Activated naive CD4-positive, alpha-beta T cell treated with anti-CD3 and anti-CD28 coated beads, Interleukin-2, amount 50 U/mL, for 72 hours (primary cell): ENCODE measurements around the gene ANKRD9. TPM values are rescaled to one million over a fixed set of nuclear protein-coding genes. Genes with fewer than 3 reads are reported as not detected.
A peak's percentile ranks its signal among the peaks of the same experiment; 100 is the strongest.
"Not testable (repeated sequence)": the region's sequence is repeated elsewhere in the genome, so short reads cannot be mapped to it uniquely, and the experiment has no call there.

ENCODE experiments used
- ATAC-seq, 2 donors: fragments of 150-1000 bp; cut with Tn5 transposase; 2 replicates each; pipeline ENCODE4 v1.10.0; 2021; ENCODE audit warnings: mild to moderate bottlenecking in 2 of 2, moderate library complexity in 2 of 2
- DNase-seq, 2 donors: peaks; one replicate each; pipeline ENCODE4 v3.0.0; 2021 to 2022; ENCODE audit warnings: low spot score in 2 of 2
- H3K27ac Mint-ChIP-seq, 2 donors: one replicate each; pipeline ENCODE4 v1.8.0; 2022; ENCODE audit warnings: mild to moderate bottlenecking in 2 of 2, mixed read lengths in 2 of 2
- H3K36me3 Mint-ChIP-seq, 2 donors: one replicate each; pipeline ENCODE4 v1.8.0; 2022; ENCODE audit warnings: mixed read lengths in 2 of 2
- H3K9me3 Mint-ChIP-seq, 2 donors: one replicate each; pipeline ENCODE4 v1.8.0; 2022; ENCODE audit warnings: mixed read lengths in 2 of 2
- total RNA-seq, 2 donors: library from RNA; stranded (reverse); gene quantifications; one replicate each; pipeline ENCODE4 v1.2.3, GENCODE V29; 2022

Gene ANKRD9, protein sequence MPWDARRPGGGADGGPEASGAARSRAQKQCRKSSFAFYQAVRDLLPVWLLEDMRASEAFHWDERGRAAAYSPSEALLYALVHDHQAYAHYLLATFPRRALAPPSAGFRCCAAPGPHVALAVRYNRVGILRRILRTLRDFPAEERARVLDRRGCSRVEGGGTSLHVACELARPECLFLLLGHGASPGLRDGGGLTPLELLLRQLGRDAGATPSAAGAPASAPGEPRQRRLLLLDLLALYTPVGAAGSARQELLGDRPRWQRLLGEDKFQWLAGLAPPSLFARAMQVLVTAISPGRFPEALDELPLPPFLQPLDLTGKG
- total RNA-seq = 10 to 100 TPM in 1 of 2 donors, 1 to 10 TPM in 1; 5.2 to 15.8 TPM

DNA sequence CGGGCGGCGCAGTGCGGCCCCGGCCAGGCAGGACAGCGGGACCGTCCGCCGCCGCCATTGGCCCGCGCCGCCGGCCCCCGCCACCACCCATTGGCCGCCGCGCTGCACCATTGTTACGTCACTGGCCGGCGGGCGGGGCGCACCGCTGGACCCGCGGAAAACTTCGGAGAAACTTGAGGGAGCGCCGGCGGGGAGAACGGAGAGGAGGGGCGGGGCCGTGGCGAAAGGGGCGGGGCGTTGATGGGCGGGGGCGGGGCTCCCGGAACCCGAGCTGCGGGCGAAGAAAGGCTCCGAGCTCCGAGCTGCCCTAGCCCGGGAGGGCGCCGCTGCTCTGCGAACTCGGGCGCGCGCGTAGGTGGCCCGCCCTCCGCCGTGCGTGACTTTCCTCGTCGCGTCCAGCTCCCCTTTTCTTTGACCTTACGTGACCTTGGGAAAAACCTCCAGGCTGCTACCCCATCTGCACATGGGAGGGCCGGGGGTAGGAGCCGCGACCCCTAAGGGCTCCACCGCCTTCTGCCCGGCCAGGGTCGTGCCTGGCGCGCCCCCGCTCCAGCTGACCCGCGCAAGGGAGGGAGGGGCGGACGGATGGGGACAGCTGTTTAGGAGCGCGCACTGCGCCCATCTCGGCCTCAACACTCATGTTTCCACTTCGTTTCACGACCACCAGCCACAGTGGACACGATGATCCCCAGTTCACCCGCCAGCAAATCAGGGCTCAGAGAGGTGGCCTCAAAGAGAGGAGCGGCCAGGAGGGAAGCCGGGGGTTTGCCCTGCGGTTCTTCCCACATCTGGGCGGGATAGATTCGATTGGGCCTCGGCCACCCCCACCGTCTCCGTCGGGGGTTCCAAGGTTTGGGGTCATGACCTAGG is at the start of gene ANKRD9:
Gene ANKRD9 (minus strand): TSS at position 31 of the 870 bp plus-strand sequence. CDS start 1,887 bp downstream, outside the sequence.
- peak within 1 kb of the TSS; percentile 36 to 59 for H3K27ac Mint-ChIP-seq
- peaks cover 0 to 6% of the 10 kb centered on the region in 2 donors for H3K36me3 Mint-ChIP-seq
- no peaks in the 10 kb centered on the region for H3K9me3 Mint-ChIP-seq
- ATAC-seq (peak; percentile 92 to 93), DNase-seq (peak; percentile 91 to 93)

DNA sequence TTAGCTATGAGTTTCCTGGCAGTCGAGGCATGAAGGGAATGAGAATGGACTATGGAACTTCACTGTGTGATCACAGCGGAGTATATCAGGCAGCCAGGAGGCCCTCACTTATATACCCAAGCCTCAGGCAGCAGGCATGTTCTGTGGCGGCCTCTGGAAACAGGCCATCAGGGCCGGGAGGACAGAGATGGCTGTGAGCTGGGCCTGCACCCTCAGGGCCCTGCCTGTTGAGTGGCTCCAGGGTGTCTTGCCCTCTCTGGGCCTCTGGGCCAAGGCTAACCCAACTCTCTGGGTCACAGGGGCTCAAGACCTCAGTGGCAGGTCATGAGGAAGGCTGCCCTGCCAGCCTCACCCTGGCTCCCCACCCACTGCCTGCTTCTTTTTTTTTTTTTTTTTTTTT is 49.0 kb upstream of the ANKRD9 start:
- H3K36me3 Mint-ChIP-seq = no peaks in the 10 kb centered on the region
- H3K9me3 Mint-ChIP-seq = no peaks in the 10 kb centered on the region
- DNase-seq = no peak
- ATAC-seq = no peak
- no peak overlapping the region for H3K27ac Mint-ChIP-seq

DNA sequence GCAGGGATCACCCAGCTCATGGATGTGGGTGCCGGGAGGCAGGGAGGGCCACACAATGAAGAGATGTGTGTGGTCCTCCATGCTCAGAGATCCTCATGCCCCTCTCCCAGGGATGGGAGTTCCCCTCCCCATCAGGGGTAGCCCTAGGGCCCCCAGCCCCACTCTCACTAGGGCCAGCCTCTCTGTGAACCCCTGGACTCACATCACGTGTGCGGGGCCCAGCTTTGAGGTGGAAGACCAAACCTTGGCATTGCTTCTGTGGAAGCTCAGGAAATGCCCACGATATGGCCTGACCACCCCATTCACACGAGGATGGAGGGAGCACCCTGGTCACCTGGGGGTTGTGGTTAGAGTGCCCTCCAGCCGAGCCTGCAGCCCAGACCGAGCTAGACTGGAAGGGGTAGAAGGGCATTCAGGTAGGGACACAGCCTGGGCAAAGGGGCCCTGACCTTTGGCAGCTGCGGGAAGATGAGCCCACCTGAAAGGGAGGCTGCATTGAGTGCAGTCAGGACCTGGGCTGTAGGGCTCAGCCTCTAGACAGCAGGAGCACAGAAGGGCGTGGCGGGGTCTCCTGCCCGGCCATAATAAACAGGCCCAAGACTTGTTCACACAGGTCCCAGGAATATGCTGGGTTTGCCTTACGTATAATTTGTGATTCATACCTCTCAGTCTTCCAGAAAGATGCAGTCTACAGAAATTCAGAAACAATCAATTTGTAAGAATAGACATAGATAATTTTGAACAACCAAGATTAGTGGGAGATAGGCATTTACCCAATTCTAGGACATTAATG is 48.1 kb upstream of the ANKRD9 start:
- H3K9me3 Mint-ChIP-seq = no peaks in the 10 kb centered on the region

DNA sequence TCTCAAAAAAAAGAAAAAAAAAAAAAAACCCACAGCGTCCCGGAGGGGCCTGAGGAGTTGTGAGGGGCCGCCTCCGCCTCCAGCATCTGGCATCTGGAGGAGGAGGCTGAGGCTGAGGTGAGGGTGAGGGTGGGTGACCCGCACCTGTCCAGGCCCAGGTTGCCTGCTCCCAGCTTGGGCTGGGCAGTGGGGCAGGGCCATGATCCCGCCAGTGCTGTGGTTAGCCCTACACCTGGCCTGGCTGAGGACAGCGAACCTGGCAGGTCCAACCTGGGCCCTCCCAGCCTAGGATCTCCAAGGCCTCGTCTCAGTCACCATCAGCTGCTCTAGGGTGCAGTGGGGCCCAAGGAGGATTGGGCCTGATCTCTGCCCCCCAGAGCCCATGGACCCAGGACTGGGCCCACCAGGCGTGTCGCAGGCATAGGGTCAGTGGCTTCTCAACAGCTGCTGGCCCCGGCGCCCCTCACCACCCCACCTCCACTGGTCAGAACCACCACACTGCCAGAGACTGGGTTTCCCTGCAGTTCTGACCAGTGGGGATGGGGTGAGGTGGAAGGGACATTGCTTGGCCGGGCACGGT is 46.6 kb upstream of the ANKRD9 start:
- Mint-ChIP-seq H3K9me3 (no peaks in the 10 kb centered on the region), H3K36me3 (no peaks in the 10 kb centered on the region), H3K27ac (no peak overlapping the region)
- ATAC-seq (no peak), DNase-seq (no peak)

More for the DNA sequence above, 48.1 kb upstream of the ANKRD9 start:
- DNase-seq (no peak), ATAC-seq (no peak)
- no peaks in the 10 kb centered on the region for H3K36me3 Mint-ChIP-seq
- H3K27ac Mint-ChIP-seq = no peak overlapping the region

DNA sequence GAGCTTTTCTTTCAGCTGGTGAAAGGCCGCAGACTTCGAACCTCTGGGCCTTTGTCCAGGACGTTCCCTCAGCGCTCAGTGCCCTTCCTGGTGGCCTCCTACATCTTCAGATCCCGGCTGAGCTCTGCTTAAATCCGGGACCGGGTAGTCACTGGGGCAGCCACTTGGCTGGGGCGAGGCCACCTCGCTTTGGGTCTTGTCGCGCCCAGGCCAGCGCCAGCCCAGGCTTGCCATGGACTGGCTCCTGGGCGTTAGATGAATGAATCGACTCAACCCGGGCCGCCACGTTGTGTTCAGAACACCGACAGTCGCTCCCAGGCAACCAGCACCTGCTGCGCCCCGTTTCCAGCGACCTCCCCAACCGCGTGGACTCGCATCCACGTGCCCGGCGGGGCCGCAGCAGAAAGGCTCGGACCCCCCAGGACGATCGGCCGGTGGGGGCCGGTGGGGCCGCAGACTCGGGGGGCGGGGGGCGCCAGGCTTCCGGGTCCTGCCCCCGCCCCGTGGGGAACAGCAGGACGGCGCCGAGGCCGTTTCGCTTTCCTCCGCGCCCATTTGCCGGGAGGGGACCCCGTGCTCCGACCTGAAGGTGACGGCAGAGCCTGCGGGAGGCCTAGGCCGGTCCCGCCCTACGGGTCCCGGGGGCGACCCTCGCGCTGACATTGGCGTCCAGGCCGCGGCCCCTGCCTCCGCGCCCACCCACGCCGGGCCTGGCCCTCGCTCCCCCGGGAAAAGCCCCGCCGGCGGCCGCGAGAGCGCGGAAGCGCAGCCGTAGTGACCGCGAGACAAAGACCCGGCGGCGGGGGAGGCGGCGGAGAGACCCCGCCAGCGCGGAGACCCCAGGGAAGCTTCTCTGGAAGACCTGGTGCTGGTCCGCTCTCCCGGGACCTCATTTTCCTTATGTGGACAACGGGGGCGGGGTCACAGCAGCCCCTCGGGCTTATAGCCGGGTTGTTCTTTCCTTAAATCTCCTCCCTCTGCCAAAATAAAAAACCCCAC is 45.5 kb upstream of the ANKRD9 start:
- ATAC-seq (peak; percentile 82 to 87), DNase-seq (peak; percentile 62 to 69)
- H3K36me3 Mint-ChIP-seq = no peaks in the 10 kb centered on the region
- H3K9me3 Mint-ChIP-seq = no peaks in the 10 kb centered on the region
- peak overlapping the region in 1 of 2 donors; percentile 68 for H3K27ac Mint-ChIP-seq

DNA sequence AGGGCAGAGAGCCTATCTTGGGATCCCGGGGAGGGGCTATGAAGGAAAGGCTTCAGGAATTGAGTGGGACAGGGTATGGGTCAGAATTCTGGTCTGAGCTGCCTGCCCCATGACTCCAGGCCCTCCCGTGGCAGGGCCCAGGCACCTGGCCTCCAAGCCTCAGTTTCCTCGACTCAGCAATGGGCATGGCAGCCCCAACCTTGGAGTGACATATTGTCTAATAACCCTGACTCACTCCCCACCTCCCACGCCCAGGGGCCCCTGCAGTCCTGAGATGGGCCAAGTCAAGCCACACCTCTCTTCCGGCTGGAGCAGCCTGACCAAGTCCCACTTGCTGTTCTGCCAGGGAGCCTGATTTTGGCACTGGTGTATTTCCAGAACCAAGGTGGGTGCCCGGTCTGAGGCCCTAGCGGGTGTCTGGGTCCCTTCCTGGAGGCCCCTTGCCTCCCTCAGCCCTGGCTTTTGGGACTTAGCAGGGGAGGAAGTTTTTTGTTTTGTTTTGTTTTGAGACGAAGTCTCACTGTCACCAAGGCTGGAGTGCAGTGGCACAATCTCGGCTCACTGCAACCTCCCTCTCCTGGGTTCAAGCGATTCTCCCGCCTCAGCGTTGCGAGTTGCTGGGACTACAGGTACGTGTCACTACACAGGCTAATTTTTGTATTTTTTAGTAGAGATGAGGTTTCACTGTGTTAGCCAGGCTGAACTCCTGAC is 42.6 kb upstream of the ANKRD9 start:
- no peaks in the 10 kb centered on the region for H3K36me3 Mint-ChIP-seq
- no peak for ATAC-seq
- no peak overlapping the region for H3K27ac Mint-ChIP-seq
- no peak for DNase-seq
- no peaks in the 10 kb centered on the region for H3K9me3 Mint-ChIP-seq

DNA sequence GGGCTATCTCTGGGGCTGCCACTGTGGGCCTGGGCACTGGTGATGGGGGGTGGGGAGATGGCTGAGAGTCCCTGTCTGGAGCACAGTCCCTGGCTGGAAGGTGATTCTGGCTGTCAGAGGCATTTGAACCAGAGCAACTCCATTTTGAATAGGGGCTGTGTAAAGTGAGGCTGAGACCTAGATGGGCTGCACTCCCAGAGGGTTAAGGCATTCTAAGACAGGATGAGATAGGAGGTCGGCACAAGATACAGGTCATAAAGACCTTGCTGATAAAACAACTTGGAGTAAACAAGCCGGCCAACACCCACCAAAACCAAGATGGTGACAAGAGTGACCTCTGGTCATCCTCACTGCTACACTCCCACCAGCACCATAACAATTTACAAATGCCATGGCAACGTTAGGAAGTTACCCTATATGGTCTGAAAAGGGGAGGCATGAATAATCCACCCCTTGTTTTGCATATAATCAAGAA is 41.4 kb upstream of the ANKRD9 start:
- H3K9me3 Mint-ChIP-seq, DNase-seq, ATAC-seq, H3K36me3 Mint-ChIP-seq, H3K27ac Mint-ChIP-seq: not testable (repeated sequence)

DNA sequence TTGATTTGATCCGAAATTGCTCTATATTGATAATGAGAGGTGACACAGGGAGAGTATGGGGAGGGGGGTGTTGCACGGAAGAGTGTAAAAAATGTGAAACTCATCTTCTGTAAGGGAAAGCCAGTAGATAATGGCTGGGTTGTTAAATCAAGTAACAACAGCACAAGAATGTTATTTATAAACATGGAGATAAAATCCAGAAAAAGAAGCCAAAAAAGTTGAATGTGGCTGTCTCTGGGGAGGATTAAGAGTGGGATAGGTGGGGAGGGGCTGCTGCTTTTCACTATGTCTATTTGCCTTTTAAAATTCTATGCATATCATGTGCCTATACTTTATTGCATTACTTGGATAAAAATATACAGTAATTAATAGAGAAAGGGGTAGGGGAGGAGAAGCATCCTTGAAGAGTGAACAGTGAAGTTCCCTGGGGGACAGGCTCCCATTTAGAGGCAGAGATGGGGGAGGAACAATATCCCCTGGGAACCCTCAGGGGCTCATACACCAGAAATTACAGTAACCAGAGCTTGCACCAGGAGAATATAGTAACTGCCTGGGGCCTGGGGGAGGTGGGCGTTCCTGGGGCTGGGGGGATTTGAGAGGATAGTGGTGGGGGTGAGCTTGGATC is 39.2 kb upstream of the ANKRD9 start:
- Mint-ChIP-seq H3K36me3 (no peaks in the 10 kb centered on the region), H3K9me3 (no peaks in the 10 kb centered on the region), H3K27ac (no peak overlapping the region)
- ATAC-seq (no peak), DNase-seq (no peak)

DNA sequence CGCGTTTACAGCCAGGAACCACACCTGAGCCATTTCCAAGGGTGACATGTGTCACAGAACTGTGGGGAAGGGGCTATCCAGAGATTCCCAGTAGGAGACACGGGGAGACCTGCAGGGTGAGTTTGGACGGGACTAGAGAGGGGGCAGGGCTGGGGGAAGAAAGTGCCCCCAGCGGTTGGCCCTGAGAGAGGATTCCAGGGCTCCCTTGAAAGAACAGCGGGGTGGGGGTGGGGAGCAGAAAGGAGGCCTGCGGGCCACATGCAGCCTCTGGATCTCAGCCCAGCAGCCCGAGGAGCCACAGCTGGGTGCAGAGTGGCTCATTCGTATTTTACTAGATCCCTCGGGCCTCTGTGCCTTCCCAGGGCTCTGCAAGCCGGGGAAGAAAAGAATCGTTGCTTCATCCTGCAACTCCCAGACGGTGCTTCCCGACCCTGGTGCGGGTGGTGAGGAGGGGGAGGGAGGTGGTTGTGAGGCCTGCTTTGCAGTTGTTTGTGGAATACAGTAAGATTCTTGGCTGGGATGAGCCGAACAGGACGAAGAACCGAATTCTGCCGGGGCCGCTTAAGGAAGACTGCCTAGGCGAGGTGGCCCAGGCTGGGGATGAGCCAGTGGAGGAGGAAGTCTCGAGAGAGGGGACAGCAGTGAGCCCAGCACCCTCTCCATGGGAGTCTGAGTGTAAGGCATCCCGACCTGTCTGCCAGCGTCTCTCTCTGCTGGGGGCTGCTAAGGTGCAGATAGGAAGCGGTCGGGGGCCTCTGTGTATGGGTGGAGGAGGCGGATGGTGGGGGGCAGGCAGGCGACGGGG is 36.1 kb upstream of the ANKRD9 start:
- no peak for DNase-seq
- ATAC-seq = no peak
- H3K36me3 Mint-ChIP-seq = no peaks in the 10 kb centered on the region
- no peaks in the 10 kb centered on the region for H3K9me3 Mint-ChIP-seq
- H3K27ac Mint-ChIP-seq = no peak overlapping the region

DNA sequence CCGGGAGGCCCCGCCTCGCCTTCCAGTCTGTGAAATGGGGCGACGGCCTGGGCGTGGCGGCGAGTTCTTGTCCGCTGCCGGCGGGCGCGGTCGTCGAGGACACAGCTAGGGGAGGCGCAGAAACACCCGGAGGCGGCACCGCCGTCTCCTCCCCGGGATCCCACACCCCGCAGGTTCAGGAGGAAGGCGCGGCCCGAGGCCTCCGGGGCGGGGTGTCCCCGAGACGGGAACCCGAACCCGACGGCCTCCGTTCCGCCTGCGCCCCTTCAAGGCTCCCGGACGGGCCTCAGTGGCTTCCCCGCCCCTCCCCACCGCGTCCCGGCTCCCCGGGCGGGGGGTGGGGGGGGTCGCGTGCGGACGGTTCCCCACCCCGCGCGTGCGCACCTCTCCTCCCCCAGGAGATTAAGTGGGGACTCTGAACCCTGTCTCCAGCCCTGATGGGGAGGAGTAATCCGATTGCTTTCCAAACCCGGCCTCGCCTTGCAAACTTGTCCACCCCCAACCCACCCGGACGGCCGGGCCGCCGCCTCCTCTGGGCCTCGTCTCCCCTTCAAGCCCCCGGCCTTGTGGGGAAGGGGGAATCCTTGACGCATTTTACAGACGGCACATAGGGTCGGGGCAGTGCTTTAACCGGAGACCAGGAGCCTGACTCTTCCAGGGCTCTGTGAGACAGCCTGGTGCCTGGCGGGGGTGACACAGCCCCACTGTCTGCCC is 35.3 kb upstream of the ANKRD9 start:
- no peaks in the 10 kb centered on the region for H3K9me3 Mint-ChIP-seq
- no peaks in the 10 kb centered on the region for H3K36me3 Mint-ChIP-seq
- ATAC-seq = peak; percentile 63 to 71
- DNase-seq = peak in 1 of 2 donors; percentile 25
- no peak overlapping the region for H3K27ac Mint-ChIP-seq

DNA sequence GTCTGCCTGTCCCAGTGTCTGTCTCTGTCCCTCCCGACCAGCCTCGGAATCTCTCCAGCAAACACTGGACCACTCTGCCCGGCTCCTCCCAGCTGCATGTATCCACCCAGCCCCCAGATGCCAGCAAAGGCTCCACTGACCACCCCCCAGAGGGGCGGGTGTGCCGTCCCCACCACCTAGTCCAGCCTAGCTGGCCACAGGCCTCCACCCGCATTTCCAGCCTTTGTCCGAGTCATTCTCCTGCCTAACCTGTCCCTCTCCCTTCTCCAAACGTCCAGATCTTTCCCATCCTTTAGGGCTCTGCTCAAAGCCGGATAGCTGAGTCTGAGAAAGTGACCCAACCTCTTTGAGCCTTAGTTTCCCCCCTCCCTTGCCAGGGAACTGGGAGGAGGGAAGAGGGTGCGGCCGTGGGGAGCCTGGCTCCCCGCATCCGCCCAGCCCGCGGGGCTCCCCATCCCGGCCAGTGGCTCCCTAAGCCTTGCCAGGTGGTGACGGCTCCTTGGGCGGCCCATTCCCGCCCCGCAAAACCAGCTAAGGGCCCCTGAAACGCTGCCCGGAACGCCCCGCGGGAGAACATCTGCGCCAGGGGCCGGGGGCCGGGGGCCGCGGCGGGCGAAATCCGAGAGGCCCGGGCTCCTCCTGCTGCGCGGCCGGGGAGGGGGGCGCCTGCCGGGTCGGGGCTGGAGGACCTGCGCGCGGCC is 34.6 kb upstream of the ANKRD9 start:
- DNase-seq (no peak), ATAC-seq (peak in 1 of 2 donors; percentile 14)
- Mint-ChIP-seq H3K36me3 (no peaks in the 10 kb centered on the region), H3K9me3 (no peaks in the 10 kb centered on the region), H3K27ac (no peak overlapping the region)

DNA sequence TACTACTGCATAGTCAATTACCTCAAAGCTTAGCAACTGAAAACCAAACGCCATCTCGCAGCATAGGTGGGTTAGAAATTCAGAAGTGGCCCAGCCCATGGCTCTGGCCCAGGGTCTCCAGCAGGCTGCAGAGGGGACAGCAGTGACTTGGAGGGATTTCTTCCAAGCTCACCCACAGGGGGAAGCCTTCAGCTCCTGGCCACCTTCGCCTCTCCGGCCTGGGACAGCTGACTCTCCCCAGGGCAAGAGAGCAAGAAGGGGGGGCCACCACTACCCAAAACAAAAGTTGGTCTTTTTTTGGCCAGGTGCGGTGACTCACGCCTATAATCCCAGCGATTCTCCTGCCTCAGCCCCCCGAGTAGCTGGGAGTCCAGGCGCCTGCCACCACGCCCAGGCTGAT is 32.2 kb upstream of the ANKRD9 start:
- Mint-ChIP-seq H3K9me3 (no peaks in the 10 kb centered on the region), H3K27ac (no peak overlapping the region), H3K36me3 (no peaks in the 10 kb centered on the region)
- ATAC-seq (no peak), DNase-seq (no peak)

DNA sequence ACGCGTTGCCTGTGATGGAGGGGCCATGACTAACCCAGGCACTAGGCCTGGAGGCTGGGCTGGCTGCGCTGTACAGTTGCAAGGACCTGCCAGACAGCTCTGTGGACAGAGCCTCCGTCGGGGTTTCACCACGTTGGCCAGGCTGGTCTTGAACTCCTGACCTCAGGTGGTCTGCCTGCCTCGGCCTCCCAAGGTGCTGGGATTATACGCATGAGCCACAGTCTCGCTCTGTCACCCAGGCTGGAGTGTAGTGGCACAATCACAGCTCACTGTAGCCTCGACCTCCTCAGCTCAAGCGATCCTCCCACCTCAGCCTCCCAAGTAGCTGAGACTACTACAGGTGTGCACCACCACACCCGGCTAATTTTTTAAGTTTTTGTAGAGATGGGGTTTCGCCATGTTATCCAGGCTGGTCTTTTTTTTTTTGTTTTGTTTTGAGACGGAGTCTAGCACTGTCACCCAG is 31.5 kb upstream of the ANKRD9 start:
- H3K27ac Mint-ChIP-seq, H3K36me3 Mint-ChIP-seq, DNase-seq, ATAC-seq, H3K9me3 Mint-ChIP-seq: not testable (repeated sequence)
